ENCODE data around the gene LRIG1. TPM values are rescaled to one million over a fixed set of nuclear protein-coding genes. Genes with fewer than 3 reads are reported as not detected.

LRIG1 gene
- total RNA-seq, 1 experiment from 2014 or later: 24.1 TPM

GRCh38 chr3:66486202-66486601, 14.6 kb downstream of the LRIG1 start:
- POLR2A ChIA-PET (ENCODE audit: low non-redundant PET): no interaction called here
- Histone ChIP-seq H3K9me3 (ENCODE audit: low read depth, low read length, poor library complexity, severe bottlenecking) (no peaks in the 10 kb centered on the region), H3K36me3 (ENCODE audit: insufficient read depth, low read length, poor library complexity, severe bottlenecking) (no peaks in the 10 kb centered on the region), H3K27ac (ENCODE audit: low read depth, low read length, poor library complexity, severe bottlenecking) (no peak overlapping the region), H3K4me1 (ENCODE audit: insufficient read depth, low read length, poor library complexity, severe bottlenecking) (no peaks in the 10 kb centered on the region), H3K4me3 (ENCODE audit: low read depth, low read length, poor library complexity, severe bottlenecking) (no peak overlapping the region), H3K27me3 (replicated peaks; ENCODE audit: insufficient read depth, low read depth, low read length, poor library complexity) (no peaks in the 10 kb centered on the region)
- no peak for TF ChIP-seq EZH2 (IDR thresholded peaks at IDR 0.05; ENCODE audit: borderline replicate concordance, low read depth, low read length, poor library complexity, severe bottlenecking)
- no peak for TF ChIP-seq CTCF (conservative IDR thresholded peaks at IDR 0.05; ENCODE audit: low read depth, low read length)
- intact Hi-C loops (cut with micrococcal nuclease; ENCODE audit: unreplicated experiment): no loop called here
- BruUV-seq (replicated peaks): no TSS peak
- no peak for DNase-seq (ENCODE audit: low spot score)
- CTCF ChIA-PET: no interaction called here

- CTCF ChIA-PET: no interaction called here
- Histone ChIP-seq H3K27ac (ENCODE audit: low read depth, low read length, poor library complexity, severe bottlenecking) (no peak overlapping the region), H3K4me1 (ENCODE audit: insufficient read depth, low read length, poor library complexity, severe bottlenecking) (no peaks in the 10 kb centered on the region), H3K4me3 (ENCODE audit: low read depth, low read length, poor library complexity, severe bottlenecking) (no peak overlapping the region), H3K27me3 (replicated peaks; ENCODE audit: insufficient read depth, low read depth, low read length, poor library complexity) (no peaks in the 10 kb centered on the region), H3K9me3 (ENCODE audit: low read depth, low read length, poor library complexity, severe bottlenecking) (no peaks in the 10 kb centered on the region), H3K36me3 (ENCODE audit: insufficient read depth, low read length, poor library complexity, severe bottlenecking) (no peaks in the 10 kb centered on the region)
- no TSS peak for BruUV-seq (replicated peaks)
- POLR2A ChIA-PET (ENCODE audit: low non-redundant PET): no interaction called here
- DNase-seq (ENCODE audit: low spot score): no peak
- intact Hi-C loops (cut with micrococcal nuclease; ENCODE audit: unreplicated experiment): no loop called here
- TF ChIP-seq EZH2 (IDR thresholded peaks at IDR 0.05; ENCODE audit: borderline replicate concordance, low read depth, low read length, poor library complexity, severe bottlenecking) (no peak), CTCF (conservative IDR thresholded peaks at IDR 0.05; ENCODE audit: low read depth, low read length) (no peak)
These were observed 15.4 kb downstream of the LRIG1 start for GRCh38 chr3:66485291-66485968.

GRCh38 chr3:66484106-66484844, 16.5 kb downstream of the LRIG1 start:
- no peaks in the 10 kb centered on the region for H3K36me3 ChIP-seq (ENCODE audit: insufficient read depth, low read length, poor library complexity, severe bottlenecking)
- no peaks in the 10 kb centered on the region for H3K4me1 ChIP-seq (ENCODE audit: insufficient read depth, low read length, poor library complexity, severe bottlenecking)
- intact Hi-C loops (cut with micrococcal nuclease; ENCODE audit: unreplicated experiment): no loop called here
- POLR2A ChIA-PET (ENCODE audit: low non-redundant PET): no interaction called here
- no peaks in the 10 kb centered on the region for H3K9me3 ChIP-seq (ENCODE audit: low read depth, low read length, poor library complexity, severe bottlenecking)
- CTCF ChIA-PET: no interaction called here
- no peak overlapping the region for H3K27ac ChIP-seq (ENCODE audit: low read depth, low read length, poor library complexity, severe bottlenecking)
- H3K27me3 ChIP-seq (replicated peaks; ENCODE audit: insufficient read depth, low read depth, low read length, poor library complexity): no peaks in the 10 kb centered on the region
- DNase-seq (ENCODE audit: low spot score): no peak
- TF ChIP-seq EZH2 (IDR thresholded peaks at IDR 0.05; ENCODE audit: borderline replicate concordance, low read depth, low read length, poor library complexity, severe bottlenecking) (no peak), CTCF (conservative IDR thresholded peaks at IDR 0.05; ENCODE audit: low read depth, low read length) (no peak)
- no peak overlapping the region for H3K4me3 ChIP-seq (ENCODE audit: low read depth, low read length, poor library complexity, severe bottlenecking)
- BruUV-seq (replicated peaks): no TSS peak

Measured in A673 (cell line).